Heart left ventricle (tissue), 16 donors: ENCODE results near the gene SHMT2. TPM values are rescaled to one million over a fixed set of nuclear protein-coding genes. Genes with fewer than 3 reads are reported as not detected.

Experiments
- ATAC-seq, 4 donors: fragments of 200-7000 bp; cut with Tn5 transposase; one replicate each; pipeline ENCODE4 v1.9.1; 2020 to 2022; ENCODE audit warnings: moderate library complexity in 4 of 4, mild to moderate bottlenecking in 3 of 4, moderate number of reproducible peaks in 1 of 4
- DNase-seq, 5 donors: peaks; one replicate each; pipeline ENCODE4 v3.0.0-alpha.2; 2020
- H3K27ac ChIP-seq, 12 donors: fragments of 200-600 bp; sonication (generic) in 4 of 12; one replicate each; pipeline versions ENCODE4 v1.5.0 to v1.8.0; 2016 to 2022; ENCODE audit warnings: mild to moderate bottlenecking in 2 of 12
- H3K27me3 ChIP-seq, 9 donors: fragments of 200-600 bp; sonication (generic) in 2 of 9; one replicate each; pipeline versions ENCODE4 v1.5.1 to v1.8.0; 2016 to 2022; ENCODE audit warnings: mild to moderate bottlenecking in 3 of 9
- H3K36me3 ChIP-seq, 9 donors: fragments of 200-600 bp; sonication (generic) in 2 of 9; one replicate each; pipeline versions ENCODE4 v1.5.0 to v1.8.0; 2018 to 2022; ENCODE audit warnings: mild to moderate bottlenecking in 2 of 9
- H3K4me1 ChIP-seq, 12 donors: fragments of 200-600 bp; sonication (generic) in 4 of 12; one replicate each; pipeline versions ENCODE4 v1.5.0 to v1.8.0; 2016 to 2022; ENCODE audit warnings: mild to moderate bottlenecking in 3 of 12
- H3K4me3 ChIP-seq, 12 donors: fragments of 200-600 bp; sonication (generic) in 4 of 12; one replicate each; pipeline versions ENCODE4 v1.5.0 to v1.8.0; 2017 to 2022; ENCODE audit warnings: mild to moderate bottlenecking in 9 of 12, moderate library complexity in 4 of 12
- H3K9me3 ChIP-seq, 12 donors: fragments of 200-600 bp; sonication (generic) in 4 of 12; one replicate each; pipeline versions ENCODE4 v1.5.0 to v1.8.0; 2016 to 2022; ENCODE audit warnings: mild to moderate bottlenecking in 1 of 12
- POLR2A ChIP-seq, 2 donors: fragments of 450-650 bp; IDR thresholded peaks; one replicate each; pipeline ENCODE4 v1.6.1; 2017; ENCODE audit warnings: antibody characterized with exemption in 2 of 2, mild to moderate bottlenecking in 2 of 2, moderate library complexity in 2 of 2
- WGBS, 4 donors: extraction: QIAGEN DNeasy Blood & Tissue Kit in 2 of 4; methylation state at CpG; one replicate each; pipeline versions ENCODE4 v1.1.5 to v1.1.7; 2013 to 2018; 5-methylcytosine and 5-hydroxymethylcytosine counted together
- intact Hi-C, 10 donors: fragments of 100-400 bp; cut with DNase I; formaldehyde crosslinking; loops; one replicate each; pipeline versions ENCODE4 v1.11.1 to v1.14.2; 2022
- polyA plus RNA-seq, 2 donors: library from polyadenylated mRNA; stranded (reverse); fragments of 200-250 nt; gene quantifications; one replicate each; pipeline ENCODE4 v1.2.3, GENCODE V29; 2013
- total RNA-seq, 9 donors: library from RNA; depleted of rRNA in 2 of 9; stranded (reverse); fragments of >200 nt in 2 of 9; fragmentation: NEBNext Ultra II Directional in 3 of 9; extraction: Animal tissue kit (Norgen Biotek cat#: 25700) in 3 of 9; gene quantifications; one replicate each; pipeline versions ENCODE4 v1.1.0 to v1.2.4, GENCODE V29; 2016 to 2023
- TF ChIP-seq, protein P1 (sequence below), 12 donors: fragments of 200-600 bp; sonication (generic) in 4 of 12; IDR thresholded peaks; one replicate each; pipeline versions ENCODE4 v1.5.0 to v1.8.0; 2018 to 2022; ENCODE audit warnings: antibody characterized with exemption in 12 of 12, mild to moderate bottlenecking in 5 of 12
- donor health status: ischemic (EF 13 %, LVEDD 7.1; RV severe dilation, severe dysfunction).
- donor health status: healthy with polysubstance abuse.
- donor health status: DM: no; HTN: yes; CAD: no.
- donor health status: DM: no; HTN: no; CAD: no.
- donor health status: ischemic (EF 25% LVEDD 6.9; RV normal size, moderate dysfunction).
- donor health status: ischemic (EF 25% LVEDD 5.7; RV mildly dilated, moderate dysfunction).
- donor health status: healthy.
- donor health status: DM: yes; HTN: yes; CAD: no.
- donor health status: ischemic (EF 35%, LVEDD 5.7; RV mildly dilated, moderate dysfunction).
- donor health status: nonischemic (EF 11% LVEDD 7.7; RV severe dilation, severe dysfunction).
- donor health status: DM: yes; HTN: yes; CAD: no.
- donor health status: PGD.
- donor health status: ischemic (EF 29% LVEDD 5.4; RV normal size, mild dysfunction).
- donor health status: nonischemic (EF 23%, LVEDD 6.1; RV moderate dilation, normal function).

Gene SHMT2
- total and polyA plus RNA-seq, 11 donors = 15.9 to 76.5 (median 35.5) TPM

DNA sequence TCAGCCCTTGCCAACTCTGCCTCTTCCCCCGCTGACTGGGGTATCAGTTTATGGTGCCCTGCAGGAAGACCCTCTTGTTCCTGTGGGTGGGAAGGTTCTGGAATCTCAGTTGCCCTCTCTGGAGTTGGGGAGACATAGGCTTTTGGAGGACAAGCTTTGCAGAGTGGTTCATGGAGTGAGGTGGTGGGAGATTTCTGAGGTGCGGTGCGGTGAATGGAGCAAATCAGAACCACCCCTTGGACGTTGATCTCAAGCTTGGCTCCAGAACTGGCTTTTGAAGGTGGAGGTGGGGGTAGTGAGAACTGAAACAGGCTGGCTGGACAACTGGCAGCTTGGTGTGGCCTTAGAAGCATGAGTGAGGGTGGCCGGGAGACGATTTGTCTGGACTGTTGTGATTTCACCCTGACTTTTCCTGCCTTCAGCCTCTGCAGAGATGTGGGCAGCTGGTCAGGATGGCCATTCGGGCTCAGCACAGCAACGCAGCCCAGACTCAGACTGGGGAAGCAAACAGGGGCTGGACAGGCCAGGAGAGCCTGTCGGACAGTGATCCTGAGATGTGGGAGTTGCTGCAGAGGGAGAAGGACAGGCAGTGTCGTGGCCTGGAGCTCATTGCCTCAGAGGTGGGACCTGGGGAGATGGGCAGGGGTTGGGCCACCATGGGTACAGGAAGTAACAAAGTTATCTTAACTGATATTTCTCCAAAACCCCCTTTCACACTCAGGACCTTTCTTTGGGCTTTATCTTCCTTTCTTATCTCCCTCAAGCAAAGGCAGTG is 1.1 kb downstream of the SHMT2 start:
- Histone ChIP-seq H3K27ac (peak overlapping the region in 10 of 12 donors; percentile 25 to 89 (median 76)), H3K4me1 (peaks cover 0 to 71% (median 21%) of the 10 kb centered on the region in 12 donors), H3K4me3 (peak overlapping the region in 11 of 12 donors; percentile 57 to 82 (median 66)), H3K36me3 (peaks cover 0 to 40% (median 29%) of the 10 kb centered on the region in 9 donors), H3K9me3 (no peaks in the 10 kb centered on the region), H3K27me3 (peaks cover 5 to 23% (median 17%) of the 10 kb centered on the region in 9 donors)
- TF ChIP-seq POLR2A (IDR thresholded peaks at IDR 0.05) = no peak
- TF ChIP-seq, protein P1, sequence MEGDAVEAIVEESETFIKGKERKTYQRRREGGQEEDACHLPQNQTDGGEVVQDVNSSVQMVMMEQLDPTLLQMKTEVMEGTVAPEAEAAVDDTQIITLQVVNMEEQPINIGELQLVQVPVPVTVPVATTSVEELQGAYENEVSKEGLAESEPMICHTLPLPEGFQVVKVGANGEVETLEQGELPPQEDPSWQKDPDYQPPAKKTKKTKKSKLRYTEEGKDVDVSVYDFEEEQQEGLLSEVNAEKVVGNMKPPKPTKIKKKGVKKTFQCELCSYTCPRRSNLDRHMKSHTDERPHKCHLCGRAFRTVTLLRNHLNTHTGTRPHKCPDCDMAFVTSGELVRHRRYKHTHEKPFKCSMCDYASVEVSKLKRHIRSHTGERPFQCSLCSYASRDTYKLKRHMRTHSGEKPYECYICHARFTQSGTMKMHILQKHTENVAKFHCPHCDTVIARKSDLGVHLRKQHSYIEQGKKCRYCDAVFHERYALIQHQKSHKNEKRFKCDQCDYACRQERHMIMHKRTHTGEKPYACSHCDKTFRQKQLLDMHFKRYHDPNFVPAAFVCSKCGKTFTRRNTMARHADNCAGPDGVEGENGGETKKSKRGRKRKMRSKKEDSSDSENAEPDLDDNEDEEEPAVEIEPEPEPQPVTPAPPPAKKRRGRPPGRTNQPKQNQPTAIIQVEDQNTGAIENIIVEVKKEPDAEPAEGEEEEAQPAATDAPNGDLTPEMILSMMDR (IDR thresholded peaks at IDR 0.05) = no peak
- 58 to 70% (median 63%) methylated on average over 10 of the region's 10 CpGs for WGBS, 4 donors
- intact Hi-C loops = loop anchor here in 1 of 10 donors (2.0 kb wide), 1 partner anchor 16 kb away; no protein-coding TSS in a partner anchor
- ATAC-seq (no peak), DNase-seq (peak in 1 of 5 donors; percentile 46)

DNA sequence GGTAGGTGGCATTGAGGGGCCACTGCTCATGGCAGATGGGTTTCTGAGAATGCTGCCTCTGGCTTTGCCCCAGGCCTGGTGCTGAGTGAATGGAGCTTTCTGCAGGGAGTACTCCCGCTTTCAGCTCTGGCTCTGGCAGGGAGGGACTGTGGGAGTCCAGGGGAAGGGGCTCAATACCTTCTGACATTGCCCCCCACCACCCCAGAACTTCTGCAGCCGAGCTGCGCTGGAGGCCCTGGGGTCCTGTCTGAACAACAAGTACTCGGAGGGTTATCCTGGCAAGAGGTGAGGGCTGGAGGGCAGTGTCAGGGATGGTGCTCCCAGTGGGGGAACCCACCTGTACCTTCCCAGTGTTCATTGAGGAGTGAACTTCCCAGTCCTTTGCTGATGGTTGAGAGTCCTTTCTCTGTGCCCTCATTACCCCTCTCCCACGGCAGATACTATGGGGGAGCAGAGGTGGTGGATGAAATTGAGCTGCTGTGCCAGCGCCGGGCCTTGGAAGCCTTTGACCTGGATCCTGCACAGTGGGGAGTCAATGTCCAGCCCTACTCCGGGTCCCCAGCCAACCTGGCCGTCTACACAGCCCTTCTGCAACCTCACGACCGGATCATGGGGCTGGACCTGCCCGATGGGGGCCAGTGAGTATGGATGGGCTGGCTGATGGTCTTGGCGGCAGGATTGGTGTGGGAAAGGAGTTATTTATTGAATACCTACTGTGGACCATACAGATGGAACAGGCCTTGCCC is 1.9 kb downstream of the SHMT2 start:
- TF ChIP-seq POLR2A (IDR thresholded peaks at IDR 0.05) = no peak
- TF ChIP-seq, protein P1 (IDR thresholded peaks at IDR 0.05) = no peak
- ATAC-seq (no peak), DNase-seq (peak in 1 of 5 donors; percentile 58)
- Histone ChIP-seq H3K4me3 (peak overlapping the region in 2 of 12 donors; percentile 61 to 69), H3K4me1 (peaks cover 0 to 73% (median 23%) of the 10 kb centered on the region in 12 donors), H3K27ac (peak overlapping the region in 1 of 12 donors; percentile 89), H3K27me3 (peaks cover 0 to 22% (median 12%) of the 10 kb centered on the region in 9 donors), H3K36me3 (peaks cover 0 to 40% (median 29%) of the 10 kb centered on the region in 9 donors), H3K9me3 (no peaks in the 10 kb centered on the region)
- intact Hi-C loops = loop anchor here in 1 of 10 donors (2.0 kb wide), 1 partner anchor 17 kb away; no protein-coding TSS in a partner anchor
- WGBS, 4 donors = 87 to 93% (median 89%) methylated on average over 11 to 13 of the region's 13 CpGs

DNA sequence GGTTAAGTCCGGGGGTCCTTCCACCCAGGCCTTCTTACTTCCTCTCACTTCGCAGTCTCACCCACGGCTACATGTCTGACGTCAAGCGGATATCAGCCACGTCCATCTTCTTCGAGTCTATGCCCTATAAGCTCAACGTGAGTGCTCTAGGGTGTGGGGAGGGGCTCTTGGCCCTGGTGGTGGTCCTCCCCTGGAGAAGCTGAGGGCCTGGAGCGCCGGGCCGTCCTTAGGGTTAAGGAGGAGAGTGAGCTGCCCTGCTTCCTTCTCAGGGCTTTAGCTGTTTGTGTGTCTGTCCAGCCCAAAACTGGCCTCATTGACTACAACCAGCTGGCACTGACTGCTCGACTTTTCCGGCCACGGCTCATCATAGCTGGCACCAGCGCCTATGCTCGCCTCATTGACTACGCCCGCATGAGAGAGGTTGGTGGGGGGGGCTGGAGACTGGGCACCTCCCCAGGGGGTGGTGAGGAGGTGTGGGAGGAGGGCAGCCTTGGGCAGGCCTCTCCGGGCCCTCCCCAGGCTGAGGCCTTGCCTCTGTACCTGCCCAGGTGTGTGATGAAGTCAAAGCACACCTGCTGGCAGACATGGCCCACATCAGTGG is 2.7 kb downstream of the SHMT2 start:
- no peak for TF ChIP-seq POLR2A (IDR thresholded peaks at IDR 0.05)
- Histone ChIP-seq H3K36me3 (peaks cover 0 to 40% (median 29%) of the 10 kb centered on the region in 9 donors), H3K4me3 (no peak overlapping the region), H3K9me3 (no peaks in the 10 kb centered on the region), H3K4me1 (peaks cover 0 to 73% (median 19%) of the 10 kb centered on the region in 12 donors), H3K27ac (peak overlapping the region in 1 of 12 donors; percentile 35), H3K27me3 (peaks cover 0 to 22% (median 5%) of the 10 kb centered on the region in 9 donors)
- DNase-seq (peak in 1 of 5 donors; percentile 58), ATAC-seq (no peak)
- WGBS, 4 donors = 81 to 89% (median 85%) methylated on average over 18 to 19 of the region's 19 CpGs
- intact Hi-C loops = no loop called here
